ENCODE results near the gene CYGB. TPM values are rescaled to one million over a fixed set of nuclear protein-coding genes. Genes with fewer than 3 reads are reported as not detected.

CYGB gene
- total RNA-seq, 2 experiments from 2014 or later: not detected

GRCh38 chr17:76491271-76492122 is 46.0 kb downstream of the CYGB start:
- Mint-ChIP-seq H3K36me3 (ENCODE audit: low read depth) (peaks cover 3% of the 10 kb centered on the region), H3K27ac (peak overlapping the region; percentile 78), H3K4me1 (peaks cover 27% of the 10 kb centered on the region), H3K4me3 (no peak overlapping the region), H3K27me3 (no peaks in the 10 kb centered on the region), H3K9me3 (ENCODE audit: low read depth) (no peaks in the 10 kb centered on the region)
- POLR2A ChIA-PET: no interaction called here
- CTCF ChIA-PET: interaction anchor here (0.8 to 1.5 kb wide), 6 partner anchors 8 to 475 kb away, joined by 3 to 6 read pairs (median 5); partner anchors contain the start of gene UBE2O
- intact Hi-C loops (cut with DNase I, micrococcal nuclease): no loop called here
- DNase-seq: no peak
- no peak for ATAC-seq

GRCh38 chr17:76490112-76490710 is 47.3 kb downstream of the CYGB start:
- Mint-ChIP-seq H3K9me3 (ENCODE audit: low read depth) (no peaks in the 10 kb centered on the region), H3K27me3 (no peaks in the 10 kb centered on the region), H3K4me3 (no peak overlapping the region), H3K27ac (no peak overlapping the region), H3K4me1 (peaks cover 27% of the 10 kb centered on the region), H3K36me3 (ENCODE audit: low read depth) (peaks cover 6% of the 10 kb centered on the region)
- POLR2A ChIA-PET: no interaction called here
- intact Hi-C loops (cut with DNase I, micrococcal nuclease): no loop called here
- DNase-seq (no peak), ATAC-seq (no peak)
- CTCF ChIA-PET: interaction anchor here (0.8 to 1.4 kb wide), 2 partner anchors 12 to 23 kb away, joined by 3 to 4 read pairs; partner anchors contain the start of gene AANAT

- CTCF ChIA-PET: interaction anchor here (0.6 kb wide), 1 partner anchor 11 kb away, joined by 4 read pairs; no protein-coding TSS in a partner anchor
- Mint-ChIP-seq H3K27ac (no peak overlapping the region), H3K4me3 (no peak overlapping the region), H3K27me3 (no peaks in the 10 kb centered on the region), H3K9me3 (ENCODE audit: low read depth) (no peaks in the 10 kb centered on the region), H3K4me1 (peaks cover 13% of the 10 kb centered on the region), H3K36me3 (ENCODE audit: low read depth) (peaks cover 6% of the 10 kb centered on the region)
- intact Hi-C loops (cut with DNase I, micrococcal nuclease): no loop called here
- POLR2A ChIA-PET: no interaction called here
- ATAC-seq (no peak), DNase-seq (no peak)
Measured at GRCh38 chr17:76487451-76488192, 49.9 kb downstream of the CYGB start.

GRCh38 chr17:76485569-76485968 is 51.9 kb downstream of the CYGB start:
- ChIA-PET POLR2A (no interaction called here), CTCF (interaction anchor here (0.6 to 0.9 kb wide), 2 partner anchors 20 to 140 kb away, joined by 3 read pairs; no protein-coding TSS in a partner anchor)
- Mint-ChIP-seq H3K9me3 (ENCODE audit: low read depth) (no peaks in the 10 kb centered on the region), H3K4me3 (no peak overlapping the region), H3K27ac (no peak overlapping the region), H3K36me3 (ENCODE audit: low read depth) (peaks cover 6% of the 10 kb centered on the region), H3K27me3 (no peaks in the 10 kb centered on the region), H3K4me1 (no peaks in the 10 kb centered on the region)
- ATAC-seq: no peak
- no peak for DNase-seq
- intact Hi-C loops (cut with DNase I, micrococcal nuclease): no loop called here

- ChIA-PET POLR2A (no interaction called here), CTCF (no interaction called here)
- no peak for DNase-seq
- Mint-ChIP-seq H3K9me3 (ENCODE audit: low read depth) (no peaks in the 10 kb centered on the region), H3K27ac (no peak overlapping the region), H3K36me3 (ENCODE audit: low read depth) (peaks cover 6% of the 10 kb centered on the region), H3K4me3 (no peak overlapping the region), H3K27me3 (no peaks in the 10 kb centered on the region), H3K4me1 (no peaks in the 10 kb centered on the region)
- intact Hi-C loops (cut with DNase I, micrococcal nuclease): no loop called here
- no peak for ATAC-seq
Measured at GRCh38 chr17:76484228-76484725, 53.2 kb downstream of the CYGB start.

- no peak overlapping the region for H3K4me3 Mint-ChIP-seq
- H3K27ac Mint-ChIP-seq: no peak overlapping the region
- no peaks in the 10 kb centered on the region for H3K4me1 Mint-ChIP-seq
- CTCF ChIA-PET: no interaction called here
- DNase-seq (no peak), ATAC-seq (no peak)
- intact Hi-C loops (cut with DNase I, micrococcal nuclease): no loop called here
- peaks cover 9% of the 10 kb centered on the region for H3K36me3 Mint-ChIP-seq (ENCODE audit: low read depth)
- POLR2A ChIA-PET: no interaction called here
- H3K27me3 Mint-ChIP-seq: no peaks in the 10 kb centered on the region
- H3K9me3 Mint-ChIP-seq (ENCODE audit: low read depth): no peaks in the 10 kb centered on the region
Measured at GRCh38 chr17:76481071-76481655, 56.3 kb downstream of the CYGB start.

DNA sequence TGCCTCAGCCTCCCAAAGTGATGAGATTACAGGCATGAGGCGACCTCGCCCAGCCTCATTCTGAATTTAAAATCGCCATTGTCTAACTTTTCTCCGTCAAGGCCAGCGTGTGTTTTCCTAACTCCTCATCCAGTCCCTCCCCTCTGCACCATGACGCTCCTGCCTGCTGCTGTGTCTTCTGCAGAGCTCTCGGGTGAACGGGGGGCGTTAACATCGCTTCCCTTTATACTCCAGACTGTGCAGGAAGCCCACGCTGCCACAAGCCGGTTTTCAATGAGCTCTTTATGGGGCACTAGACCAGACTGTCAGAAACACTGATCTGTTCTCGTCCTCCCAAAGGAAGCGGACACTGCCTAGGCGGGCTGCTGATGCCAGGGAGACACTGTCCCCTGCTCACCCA is 56.9 kb downstream of the CYGB start:
- no peak for DNase-seq
- H3K36me3 Mint-ChIP-seq (ENCODE audit: low read depth): peaks cover 6% of the 10 kb centered on the region
- H3K4me3 Mint-ChIP-seq: no peak overlapping the region
- H3K27me3 Mint-ChIP-seq: no peaks in the 10 kb centered on the region
- intact Hi-C loops (cut with DNase I, micrococcal nuclease): no loop called here
- no peaks in the 10 kb centered on the region for H3K9me3 Mint-ChIP-seq (ENCODE audit: low read depth)
- H3K27ac Mint-ChIP-seq: no peak overlapping the region
- no peak for ATAC-seq
- ChIA-PET CTCF (interaction anchor here (0.6 to 1.0 kb wide), 2 partner anchors 58 to 169 kb away, joined by 3 read pairs; no protein-coding TSS in a partner anchor), POLR2A (no interaction called here)
- H3K4me1 Mint-ChIP-seq: no peaks in the 10 kb centered on the region

DNA sequence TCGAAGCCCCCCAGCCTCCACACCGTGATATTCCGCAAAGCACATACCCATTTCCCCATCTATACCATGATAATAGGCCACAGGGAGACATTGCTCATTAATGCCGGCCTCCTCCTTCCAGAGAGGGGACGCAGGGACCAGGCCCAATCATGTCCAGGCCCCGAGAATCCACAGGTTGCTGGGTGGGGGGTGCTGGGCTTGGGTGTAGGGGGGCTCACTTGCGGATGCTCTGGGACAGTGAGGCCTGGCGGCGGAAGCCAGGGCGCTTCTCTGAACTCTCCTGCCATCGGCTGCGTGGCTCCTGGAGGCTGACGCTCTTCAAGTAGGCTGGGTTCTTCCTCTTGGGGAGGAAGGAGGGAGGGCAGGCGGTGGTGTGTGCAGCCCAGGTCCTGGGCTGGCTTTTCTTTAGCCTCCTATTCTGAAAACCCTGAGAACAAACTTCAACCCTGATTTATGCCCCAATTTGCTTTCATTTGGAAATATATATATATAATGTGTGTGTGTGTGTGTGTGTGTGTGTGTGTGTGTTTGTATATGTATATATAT is 57.9 kb downstream of the CYGB start:
- no peak for DNase-seq
- Mint-ChIP-seq H3K27ac (no peak overlapping the region), H3K9me3 (ENCODE audit: low read depth) (no peaks in the 10 kb centered on the region), H3K27me3 (no peaks in the 10 kb centered on the region), H3K4me3 (no peak overlapping the region), H3K36me3 (ENCODE audit: low read depth) (peaks cover 9% of the 10 kb centered on the region), H3K4me1 (no peaks in the 10 kb centered on the region)
- intact Hi-C loops (cut with DNase I, micrococcal nuclease): no loop called here
- ChIA-PET CTCF (interaction anchor here (0.5 to 1.0 kb wide), 2 partner anchors 57 to 475 kb away, joined by 3 read pairs; no protein-coding TSS in a partner anchor), POLR2A (no interaction called here)
- ATAC-seq: no peak

- H3K27ac Mint-ChIP-seq: no peak overlapping the region
- ChIA-PET CTCF (interaction anchor here (0.5 kb wide), 1 partner anchor 476 kb away, joined by 3 read pairs; no protein-coding TSS in a partner anchor), POLR2A (interaction anchor here (0.6 kb wide), 1 partner anchor 50 kb away, joined by 3 read pairs; no protein-coding TSS in a partner anchor)
- no peak for ATAC-seq
- H3K9me3 Mint-ChIP-seq (ENCODE audit: low read depth): no peaks in the 10 kb centered on the region
- no peaks in the 10 kb centered on the region for H3K27me3 Mint-ChIP-seq
- H3K36me3 Mint-ChIP-seq (ENCODE audit: low read depth): peaks cover 9% of the 10 kb centered on the region
- no peak overlapping the region for H3K4me3 Mint-ChIP-seq
- intact Hi-C loops (cut with DNase I, micrococcal nuclease): no loop called here
- no peaks in the 10 kb centered on the region for H3K4me1 Mint-ChIP-seq
- no peak for DNase-seq
Measured at GRCh38 chr17:76478730-76479514, 58.6 kb downstream of the CYGB start.

- H3K27me3 Mint-ChIP-seq: no peaks in the 10 kb centered on the region
- no peak for DNase-seq
- H3K27ac Mint-ChIP-seq: no peak overlapping the region
- H3K4me1 Mint-ChIP-seq: no peaks in the 10 kb centered on the region
- POLR2A ChIA-PET: no interaction called here
- CTCF ChIA-PET: no interaction called here
- peaks cover 9% of the 10 kb centered on the region for H3K36me3 Mint-ChIP-seq (ENCODE audit: low read depth)
- no peak overlapping the region for H3K4me3 Mint-ChIP-seq
- no peak for ATAC-seq
- no peaks in the 10 kb centered on the region for H3K9me3 Mint-ChIP-seq (ENCODE audit: low read depth)
- intact Hi-C loops (cut with DNase I, micrococcal nuclease): no loop called here
Measured at GRCh38 chr17:76478097-76478496, 59.4 kb downstream of the CYGB start.
